ENCODE data around the gene IYD. TPM values are rescaled to one million over a fixed set of nuclear protein-coding genes. Genes with fewer than 3 reads are reported as not detected.
A peak's percentile ranks its signal among the peaks of the same experiment; 100 is the strongest.
"Not testable (repeated sequence)": the region's sequence is repeated elsewhere in the genome, so short reads cannot be mapped to it uniquely, and the experiment has no call there.

Gene IYD
- total and polyA plus RNA-seq, 9 donors, result not detected

DNA sequence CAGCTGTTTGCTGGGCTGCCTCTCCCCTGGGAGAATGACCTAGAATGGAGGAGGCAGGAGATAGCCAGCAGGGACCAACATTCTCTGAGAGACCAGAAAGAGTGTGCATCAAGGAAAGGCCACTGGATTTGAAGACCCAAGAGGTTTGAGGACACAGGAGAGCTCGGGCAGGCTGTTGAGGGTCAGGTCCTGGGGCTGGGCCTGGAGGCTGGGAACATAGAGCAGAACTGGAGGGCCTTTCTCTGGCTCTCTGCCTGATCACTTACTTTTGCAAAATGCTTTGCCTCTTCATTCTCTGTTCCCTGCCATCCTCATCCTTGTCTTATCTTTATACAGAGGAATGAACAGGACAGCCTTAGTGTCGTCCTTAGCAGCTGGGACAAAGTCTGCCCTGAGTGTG lies 2.5 kb downstream of the IYD start:
- no peak for DNase-seq
- intact Hi-C loops (cut with DNase I), result no loop called here
- no peak overlapping the region for H3K27ac ChIP-seq

GRCh38 chr6:150372051-150372450 lies 3.2 kb downstream of the IYD start:
- no peak overlapping the region for H3K4me3 ChIP-seq
- intact Hi-C loops (cut with DNase I), result no loop called here
- DNase-seq, result no peak
- H3K4me1 ChIP-seq (ENCODE audit: insufficient read depth), result peaks cover 2% of the 10 kb centered on the region
- no peaks in the 10 kb centered on the region for H3K36me3 ChIP-seq
- 50 to 60% (median 58%) methylated on average over 1 of the region's 1 CpG for WGBS, 3 donors
- no peak overlapping the region for H3K27ac ChIP-seq
- no peaks in the 10 kb centered on the region for H3K9me3 ChIP-seq
- H3K27me3 ChIP-seq, result no peaks in the 10 kb centered on the region
- TF ChIP-seq CTCF (IDR thresholded peaks at IDR 0.05) (no peak), POLR2A (IDR thresholded peaks at IDR 0.05) (no peak), EP300 (IDR thresholded peaks at IDR 0.05) (no peak)

More for the DNA sequence above, 2.5 kb downstream of the IYD start:
- Histone ChIP-seq H3K4me3 (no peak overlapping the region), H3K4me1 (ENCODE audit: insufficient read depth) (peaks cover 2% of the 10 kb centered on the region), H3K27me3 (no peaks in the 10 kb centered on the region), H3K9me3 (no peaks in the 10 kb centered on the region), H3K36me3 (no peaks in the 10 kb centered on the region)
- WGBS, 3 donors, result 84 to 92% (median 89%) methylated on average over 2 of the region's 2 CpGs
- no peak for TF ChIP-seq EP300 (IDR thresholded peaks at IDR 0.05)
- no peak for TF ChIP-seq CTCF (IDR thresholded peaks at IDR 0.05)
- no peak for TF ChIP-seq POLR2A (IDR thresholded peaks at IDR 0.05)

DNA sequence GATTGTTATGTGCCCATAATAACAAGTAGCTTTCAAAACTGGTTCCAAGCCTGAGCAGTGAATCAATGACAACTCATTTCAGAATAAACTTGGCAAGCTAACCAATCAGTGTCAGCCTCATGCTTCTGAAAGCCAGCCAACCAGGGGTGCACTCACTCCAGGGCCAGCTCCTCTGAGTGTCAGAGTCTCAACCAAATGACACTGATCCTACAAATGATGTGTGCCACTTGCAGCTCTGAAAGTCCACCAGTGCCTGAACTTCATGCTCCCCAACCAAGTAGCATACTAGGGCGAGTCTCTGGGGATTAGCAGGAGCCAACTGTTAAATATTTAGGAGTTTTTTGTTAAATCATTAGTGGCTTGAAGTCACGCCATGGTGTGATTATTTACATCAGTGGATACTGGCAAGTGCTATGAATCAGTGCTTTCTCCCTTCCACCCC lies 4.5 kb downstream of the IYD start:
- Histone ChIP-seq H3K4me3 (no peak overlapping the region), H3K27ac (no peak overlapping the region), H3K9me3 (no peaks in the 10 kb centered on the region), H3K4me1 (ENCODE audit: insufficient read depth) (peaks cover 2% of the 10 kb centered on the region), H3K36me3 (no peaks in the 10 kb centered on the region), H3K27me3 (no peaks in the 10 kb centered on the region)
- intact Hi-C loops (cut with DNase I), result no loop called here
- no peak for DNase-seq
- TF ChIP-seq EP300 (IDR thresholded peaks at IDR 0.05) (no peak), POLR2A (IDR thresholded peaks at IDR 0.05) (no peak), CTCF (IDR thresholded peaks at IDR 0.05) (no peak)
- 46 to 56% (median 53%) methylated on average over 2 of the region's 2 CpGs for WGBS, 3 donors

DNA sequence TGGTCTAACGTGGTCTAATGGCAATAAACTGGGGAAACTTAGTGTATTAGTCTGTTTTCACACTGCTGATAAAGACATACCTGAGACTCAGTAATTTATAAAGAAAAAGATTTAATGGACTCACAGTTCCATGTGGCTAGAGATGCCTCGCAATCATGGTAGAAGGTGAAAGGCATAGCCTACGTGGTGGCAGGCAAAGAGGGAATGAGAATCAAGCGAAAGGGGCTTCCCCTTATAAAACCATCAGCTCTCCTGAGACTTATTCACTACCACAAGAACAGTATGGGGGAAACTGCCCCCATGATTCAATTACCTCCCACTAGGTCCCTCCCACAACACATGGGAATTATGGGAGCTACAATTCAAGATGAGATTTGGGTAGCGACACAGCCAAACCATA lies 5.5 kb downstream of the IYD start:
- H3K27ac ChIP-seq; H3K4me3 ChIP-seq; DNase-seq; H3K9me3 ChIP-seq; H3K4me1 ChIP-seq (ENCODE audit: insufficient read depth); H3K36me3 ChIP-seq; H3K27me3 ChIP-seq; intact Hi-C loops (cut with DNase I): not testable (repeated sequence)
- 57 to 84% (median 59%) methylated on average over 5 of the region's 5 CpGs for WGBS, 3 donors

- Histone ChIP-seq H3K27me3 (no peaks in the 10 kb centered on the region), H3K36me3 (no peaks in the 10 kb centered on the region), H3K9me3 (no peaks in the 10 kb centered on the region), H3K4me3 (no peak overlapping the region), H3K27ac (no peak overlapping the region), H3K4me1 (ENCODE audit: insufficient read depth) (peaks cover 2% of the 10 kb centered on the region)
- TF ChIP-seq EP300 (IDR thresholded peaks at IDR 0.05) (no peak), POLR2A (IDR thresholded peaks at IDR 0.05) (no peak), CTCF (IDR thresholded peaks at IDR 0.05) (no peak)
- WGBS, 3 donors, result 34 to 56% (median 40%) methylated on average over 4 of the region's 4 CpGs
- intact Hi-C loops (cut with DNase I), result no loop called here
- DNase-seq, result peak in 1 of 5 donors; percentile 43
These were observed 8.5 kb downstream of the IYD start for GRCh38 chr6:150377211-150377781.

Measured in ovary (tissue), 9 donors.